Measurements from ENCODE around the gene RIPOR3. TPM values are rescaled to one million over a fixed set of nuclear protein-coding genes. Genes with fewer than 3 reads are reported as not detected.
A peak's percentile ranks its signal among the peaks of the same experiment; 100 is the strongest.

Gene RIPOR3
- total RNA-seq, 1 experiment from 2014 or later: 0.46 TPM

DNA sequence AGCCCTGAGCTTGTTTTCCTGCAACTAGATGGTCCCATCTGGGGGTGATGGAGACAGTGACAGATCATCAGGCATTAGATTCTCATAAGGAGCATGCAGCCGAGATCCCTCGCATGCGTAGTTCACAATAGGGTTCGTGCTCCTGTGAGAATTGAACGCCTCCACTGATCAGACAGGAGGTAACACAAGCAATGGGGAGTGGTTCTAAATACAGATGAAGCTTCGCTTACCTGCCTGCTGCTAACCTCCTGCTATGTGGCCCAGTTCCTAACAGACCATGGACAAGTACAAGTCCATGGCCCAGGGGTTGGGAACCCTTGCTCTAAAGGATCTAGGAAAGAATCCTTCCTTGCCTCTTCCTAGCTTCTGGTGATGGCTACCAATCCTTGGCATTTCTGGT is 42.7 kb downstream of the RIPOR3 start:
- Histone ChIP-seq H3K23me2 (ENCODE audit: insufficient read length, low read depth, low read length, poor library complexity, severe bottlenecking) (no peaks in the 10 kb centered on the region), H4K20me1 (ENCODE audit: control insufficient read depth, insufficient read depth, insufficient read length) (no peaks in the 10 kb centered on the region), H2BK15ac (ENCODE audit: low read depth, low read length) (no peak overlapping the region), H3K9ac (ENCODE audit: extremely low read depth, insufficient read length, low read length) (no peak overlapping the region), H3K79me2 (ENCODE audit: insufficient read depth, low read length) (no peaks in the 10 kb centered on the region), H3T11ph (ENCODE audit: low read length) (no peak overlapping the region), H2BK120ac (ENCODE audit: low read depth, low read length, poor library complexity, severe bottlenecking) (no peak overlapping the region), H3K9me3 (ENCODE audit: control insufficient read depth, low read depth, low read length) (no peaks in the 10 kb centered on the region), H3K56ac (ENCODE audit: insufficient read length, low read depth, low read length) (no peak overlapping the region), H2BK12ac (ENCODE audit: insufficient read length, low read depth, low read length) (no peak overlapping the region), H3K18ac (ENCODE audit: insufficient read length, low read depth, low read length) (no peak overlapping the region), H3K14ac (ENCODE audit: insufficient read depth, low read length) (no peak overlapping the region), H3K4me2 (ENCODE audit: insufficient read depth, insufficient read length, low read length) (no peak overlapping the region), H2AK5ac (ENCODE audit: insufficient read length, low read length) (no peak overlapping the region), H3K79me1 (ENCODE audit: insufficient read depth, low read depth, low read length, poor library complexity, severe bottlenecking) (no peaks in the 10 kb centered on the region), H4K5ac (ENCODE audit: insufficient read length, low read depth, low read length) (no peak overlapping the region), H2AFZ (ENCODE audit: low read length) (no peak overlapping the region), H3K4ac (ENCODE audit: low read depth, low read length) (no peak overlapping the region), H3K27me3 (ENCODE audit: insufficient read depth, low read length) (no peaks in the 10 kb centered on the region), H3K27ac (ENCODE audit: insufficient read length, low read depth, low read length) (no peak overlapping the region), H3K4me1 (ENCODE audit: insufficient read depth, low read length) (no peaks in the 10 kb centered on the region; the same call in 1 of the 2 replicates), H4K91ac (ENCODE audit: insufficient read length, low read depth, low read length) (no peak overlapping the region), H4K8ac (replicated peaks; ENCODE audit: insufficient read length, low read depth, low read length) (no peak overlapping the region), H3K23ac (ENCODE audit: insufficient read length, low read depth, low read length) (no peak overlapping the region), H2BK20ac (ENCODE audit: low read depth, low read length, poor library complexity, severe bottlenecking) (no peak overlapping the region), H2BK5ac (ENCODE audit: insufficient read length, low read length) (no peak overlapping the region)
- no peaks in the 10 kb centered on the region for H3K27me3 Mint-ChIP-seq (ENCODE audit: low read depth)
- TF ChIP-seq, protein P1, sequence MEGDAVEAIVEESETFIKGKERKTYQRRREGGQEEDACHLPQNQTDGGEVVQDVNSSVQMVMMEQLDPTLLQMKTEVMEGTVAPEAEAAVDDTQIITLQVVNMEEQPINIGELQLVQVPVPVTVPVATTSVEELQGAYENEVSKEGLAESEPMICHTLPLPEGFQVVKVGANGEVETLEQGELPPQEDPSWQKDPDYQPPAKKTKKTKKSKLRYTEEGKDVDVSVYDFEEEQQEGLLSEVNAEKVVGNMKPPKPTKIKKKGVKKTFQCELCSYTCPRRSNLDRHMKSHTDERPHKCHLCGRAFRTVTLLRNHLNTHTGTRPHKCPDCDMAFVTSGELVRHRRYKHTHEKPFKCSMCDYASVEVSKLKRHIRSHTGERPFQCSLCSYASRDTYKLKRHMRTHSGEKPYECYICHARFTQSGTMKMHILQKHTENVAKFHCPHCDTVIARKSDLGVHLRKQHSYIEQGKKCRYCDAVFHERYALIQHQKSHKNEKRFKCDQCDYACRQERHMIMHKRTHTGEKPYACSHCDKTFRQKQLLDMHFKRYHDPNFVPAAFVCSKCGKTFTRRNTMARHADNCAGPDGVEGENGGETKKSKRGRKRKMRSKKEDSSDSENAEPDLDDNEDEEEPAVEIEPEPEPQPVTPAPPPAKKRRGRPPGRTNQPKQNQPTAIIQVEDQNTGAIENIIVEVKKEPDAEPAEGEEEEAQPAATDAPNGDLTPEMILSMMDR (conservative IDR thresholded peaks at IDR 0.05): no peak
- no peak overlapping the region for H3K4me3 Mint-ChIP-seq
- WGBS (ENCODE audit: extremely low coverage, insufficient read length, low lambda C conversion rate): no CpG with 5 or more reads among the region's 6 CpGs
- peak overlapping the region in 1 of 3 experiments; percentile 23; a peak in 1 of 7 replicates for H3K27ac Mint-ChIP-seq
- H3K4me1 Mint-ChIP-seq: peaks cover 12 to 13% of the 10 kb centered on the region in 2 experiments
- DNase-seq: no peak
- peaks cover 23 to 26% of the 10 kb centered on the region in 2 experiments for H3K9me3 Mint-ChIP-seq
- peaks cover 3 to 12% (median 12%) of the 10 kb centered on the region in 3 experiments; a peak in 6 of 7 replicates for H3K36me3 Mint-ChIP-seq (ENCODE audit: insufficient read depth in 1 of 3, low read depth in 3 of 3)
